K562 (cell line): ENCODE data around the gene RASSF3. TPM values are rescaled to one million over a fixed set of nuclear protein-coding genes. Genes with fewer than 3 reads are reported as not detected.
A peak's percentile ranks its signal among the peaks of the same experiment; 100 is the strongest.

Experiments used
- ATF3 ChIP-seq, 2 experiments: fragments of 450-650 bp in 1 of 2; sonication (generic) in 1 of 2; formaldehyde crosslinking in 1 of 2; IDR thresholded peaks in 1 of 2; conservative IDR thresholded peaks in 1 of 2; 2 replicates each; pipeline versions ENCODE4 v1.6.1 to v1.8.1; 2016 to 2023; ENCODE audit warnings: mild to moderate bottlenecking in 2 of 2, moderate library complexity in 2 of 2, inconsistent platforms in 1 of 2, missing genetic modification reagents in 1 of 2
- CBFA2T3 ChIP-seq: fragments of 450-650 bp; IDR thresholded peaks from 2 replicates; pipeline ENCODE4 v1.6.1; 2017
- ERF ChIP-seq: fragments of 450-650 bp; formaldehyde crosslinking; IDR thresholded peaks from 2 replicates; pipeline ENCODE4 v1.4.0; 2020; ENCODE audit warnings: mild to moderate bottlenecking, mixed read lengths
- ESRRB ChIP-seq: fragments of 250-450 bp; sonication (Bioruptor Pico); IDR thresholded peaks from 2 replicates; pipeline ENCODE4 v1.5.0; 2020; ENCODE audit warnings: mild to moderate bottlenecking, moderate library complexity, borderline replicate concordance
- EWSR1 ChIP-seq: fragments of 450-650 bp; IDR thresholded peaks from 2 replicates; pipeline ENCODE4 v1.6.1; 2018; ENCODE audit warnings: borderline replicate concordance, mild to moderate bottlenecking, low read depth, moderate library complexity; ENCODE audit not compliant: partially characterized antibody
- GABPB1 ChIP-seq: sonication (generic); formaldehyde crosslinking; IDR thresholded peaks from 2 replicates; pipeline ENCODE4 v1.8.0; 2022; ENCODE audit warnings: mild to moderate bottlenecking, missing genetic modification reagents
- L3MBTL2 ChIP-seq: fragments of 450-650 bp; IDR thresholded peaks from 2 replicates; pipeline ENCODE4 v1.6.1; 2016; ENCODE audit warnings: mild to moderate bottlenecking, moderate library complexity
- LARP7 ChIP-seq: fragments of 450-650 bp; IDR thresholded peaks from 2 replicates; pipeline ENCODE4 v1.6.1; 2016
- MLX ChIP-seq, 2 experiments: fragments of 450-650 bp in 1 of 2; sonication (generic) in 1 of 2; formaldehyde crosslinking; conservative IDR thresholded peaks; 2 replicates each; pipeline versions ENCODE4 v1.4.0 to v1.8.1; 2020 to 2022; ENCODE audit warnings: mild to moderate bottlenecking in 1 of 2, missing genetic modification reagents in 1 of 2
- NR3C1 ChIP-seq: sonication (generic); formaldehyde crosslinking; IDR thresholded peaks from 2 replicates; pipeline ENCODE4 v1.8.1; 2022; ENCODE audit warnings: missing genetic modification reagents
- PRPF4 ChIP-seq: fragments of 200-400 bp; formaldehyde crosslinking; IDR thresholded peaks from one replicate; pipeline ENCODE4 v1.6.1; 2017; ENCODE audit warnings: low read length, low read depth, mild to moderate bottlenecking; ENCODE audit not compliant: insufficient read depth, poor library complexity, severe bottlenecking
- PTRF ChIP-seq: fragments of 450-650 bp; IDR thresholded peaks from 2 replicates; pipeline ENCODE4 v1.6.1; 2016; ENCODE audit warnings: mild to moderate bottlenecking, missing genetic modification characterization, missing compliant biosample characterization
- RAD21 ChIP-seq, 2 experiments: fragments of 250-450 bp in 1 of 2; fragments of 450-650 bp in 1 of 2; sonication (Bioruptor Pico) in 1 of 2; formaldehyde crosslinking in 1 of 2; IDR thresholded peaks in 1 of 2; conservative IDR thresholded peaks in 1 of 2; 2 replicates each; pipeline versions ENCODE4 v1.4.0 to v1.8.0; 2020 to 2022; ENCODE audit warnings: mild to moderate bottlenecking in 2 of 2, moderate library complexity in 1 of 2
- RREB1 ChIP-seq: fragments of 250-450 bp; sonication (Bioruptor Pico); IDR thresholded peaks from 2 replicates; pipeline ENCODE4 v1.4.0; 2020
- ZBTB7A ChIP-seq: IDR thresholded peaks from 2 replicates; pipeline ENCODE4 v1.6.1; 2011; ENCODE audit warnings: low read depth, mild to moderate bottlenecking, low read length, moderate library complexity, borderline replicate concordance; ENCODE audit not compliant: control insufficient read depth
- ZNF12 ChIP-seq: sonication (generic); formaldehyde crosslinking; IDR thresholded peaks from 2 replicates; pipeline ENCODE4 v1.4.0; 2020; ENCODE audit warnings: mild to moderate bottlenecking, missing genetic modification reagents
- ZNF124 ChIP-seq: sonication (generic); formaldehyde crosslinking; IDR thresholded peaks from 2 replicates; pipeline ENCODE4 v1.8.1; 2022; ENCODE audit warnings: missing genetic modification reagents
- ZNF584 ChIP-seq: fragments of 200-800 bp; sonication (Bioruptor generic); IDR thresholded peaks from 2 replicates; pipeline ENCODE4 v1.6.1; 2016; ENCODE audit warnings: low read depth, mild to moderate bottlenecking, missing genetic modification characterization, missing compliant biosample characterization
- polyA plus RNA-seq, 8 experiments: library from polyadenylated mRNA; depleted of rRNA in 4 of 8; stranded (reverse) in 5 of 8; unstranded in 3 of 8; fragments of >200 nt; fragmentation: Nextera tagmentation in 2 of 8; fragmentation: Illumina TruSeq in 1 of 8; extraction: Ambion mirVana in 2 of 8; extraction: Trizol in 1 of 8; gene quantifications; 2 replicates each; pipeline versions ENCODE4 v1.2.1 to v1.2.3, GENCODE V29; 2011 to 2014; ENCODE audit warnings: inconsistent platforms in 1 of 8, missing spikeins in 1 of 8
- total RNA-seq, 7 experiments: library from RNA; depleted of rRNA in 6 of 7; stranded (reverse); fragments of >200 nt in 6 of 7; fragmentation: Illumina TruSeq in 2 of 7; extraction: Trizol in 2 of 7; gene quantifications; 2 replicates each; pipeline versions ENCODE4 v1.2.1 to v1.2.3, GENCODE V29; 2011 to 2021; ENCODE audit warnings: low replicate concordance in 1 of 7

RASSF3 gene
- total and polyA plus RNA-seq, 9 of the 15 experiments (the other 6 are each of a cell fraction or from before 2014, with no cell fraction given) = 3.7 to 39.2 (median 20.2) TPM

- no peak for TF ChIP-seq L3MBTL2
- TF ChIP-seq ATF3 (IDR thresholded peaks at IDR 0.05) = 0 out of 2 replicates have a peak, but pooled peaks have one; percentile 23
- no peak for TF ChIP-seq ATF3 (CRISPR knock-in tag; conservative IDR thresholded peaks at IDR 0.05)
- no peak for TF ChIP-seq ZBTB7A
- TF ChIP-seq PRPF4 = no peak
- TF ChIP-seq CBFA2T3 = no peak
- no peak for TF ChIP-seq EWSR1
- no peak for TF ChIP-seq ERF (CRISPR knock-in tag)
- TF ChIP-seq MLX (CRISPR knock-in tag; conservative IDR thresholded peaks at IDR 0.05) = no peak
- no peak for TF ChIP-seq PTRF (tag)
- TF ChIP-seq ZNF584 = no peak
- no peak for TF ChIP-seq RREB1
- no peak for TF ChIP-seq ZNF124 (CRISPR knock-in tag)
- no peak for TF ChIP-seq LARP7
- no peak for TF ChIP-seq NR3C1 (CRISPR knock-in tag)
- TF ChIP-seq ESRRB (CRISPR knock-in tag) = no peak
- TF ChIP-seq RAD21 (CRISPR knock-in tag; conservative IDR thresholded peaks at IDR 0.05 in 1 of 2, IDR thresholded peaks at IDR 0.05 in 1 of 2) = no peak
- no peak for TF ChIP-seq GABPB1
- no peak for TF ChIP-seq ZNF12 (CRISPR knock-in tag)
- TF ChIP-seq, all 486 proteins: peak for 4
These were observed 129.5 kb downstream of the RASSF3 start (continued) for GRCh38 chr12:64739778-64740177.
